ENCODE measurements around the gene UBTF. TPM values are rescaled to one million over a fixed set of nuclear protein-coding genes. Genes with fewer than 3 reads are reported as not detected.

UBTF gene
- total RNA-seq (100 to 1,000 TPM in 2 of 5 donors, 10 to 100 TPM in 3; 35.8 to 198 (median 59.4) TPM), polyA plus RNA-seq (10 to 100 TPM; 25.5 to 28.8 (median 27.4) TPM)
- long read RNA-seq, donor 1, partial matches to known transcripts = 0 of 6 reads
- long read RNA-seq, donor 1, other reads (novel, unspliced or antisense) = 0 of 6 reads
- long read RNA-seq, donor 2, full-length matches to known transcripts = 8 of 20 reads
- long read RNA-seq, donor 2, partial matches to known transcripts = 12 of 20 reads
- long read RNA-seq, donor 2, other reads (novel, unspliced or antisense) = 0 of 20 reads
- long read RNA-seq, donor 3, partial matches to known transcripts = 0 of 1 reads
- long read RNA-seq, donor 3, other reads (novel, unspliced or antisense) = 0 of 1 reads
- long read RNA-seq, donor 4 = 0 reads
- long read RNA-seq, donor 5, full-length matches to known transcripts = 6 of 6 reads
- long read RNA-seq, donor 5, partial matches to known transcripts = 0 of 6 reads
- long read RNA-seq, donor 5, other reads (novel, unspliced or antisense) = 0 of 6 reads
- long read RNA-seq, donor 6, full-length matches to known transcripts = 3 of 20 reads
- long read RNA-seq, donor 6, partial matches to known transcripts = 17 of 20 reads
- long read RNA-seq, donor 6, other reads (novel, unspliced or antisense) = 0 of 20 reads
- long read RNA-seq, donor 7, partial matches to known transcripts = 12 of 15 reads
- long read RNA-seq, donor 7, other reads (novel, unspliced or antisense) = 0 of 15 reads
- long read RNA-seq, donor 8, full-length matches to known transcripts = 2 of 2 reads
- long read RNA-seq, donor 8, partial matches to known transcripts = 0 of 2 reads
- long read RNA-seq, donor 8, other reads (novel, unspliced or antisense) = 0 of 2 reads
- long read RNA-seq, donor 9, partial matches to known transcripts = 0 of 2 reads
- long read RNA-seq, donor 9, other reads (novel, unspliced or antisense) = 0 of 2 reads
- long read RNA-seq, donor 10, partial matches to known transcripts = 0 of 2 reads
- long read RNA-seq, donor 10, other reads (novel, unspliced or antisense) = 0 of 2 reads

DNA sequence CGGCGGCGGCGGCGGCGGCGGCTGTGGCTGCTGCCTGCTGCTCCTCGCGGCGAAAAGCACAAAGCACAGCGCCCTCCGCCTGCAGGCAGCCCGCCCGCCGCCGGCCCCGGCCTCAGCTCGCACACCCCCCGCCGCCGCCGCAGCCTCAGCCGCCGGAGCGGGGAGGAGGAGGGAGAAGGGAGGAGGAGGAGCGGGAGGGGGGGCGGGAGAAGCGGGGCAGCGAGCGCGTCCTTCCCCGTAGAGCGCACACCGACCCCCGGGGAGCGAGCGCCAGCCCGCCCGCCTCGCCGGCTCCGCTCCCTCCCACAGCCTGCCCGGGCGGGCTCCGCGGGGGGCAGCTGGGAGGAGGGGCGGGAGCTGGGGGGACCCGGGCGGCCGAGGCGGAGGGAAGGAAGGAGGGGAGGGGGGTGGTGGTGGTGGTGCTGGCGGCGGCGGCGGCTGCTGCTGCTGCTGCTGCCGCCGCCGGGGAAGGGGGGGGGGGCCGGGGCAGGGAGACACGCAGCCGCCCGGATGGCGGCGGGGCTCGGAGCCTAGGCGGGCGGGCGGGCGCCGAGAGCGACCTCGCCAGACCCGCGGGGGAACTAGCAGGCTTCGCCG, at the start of gene UBTF:
TSS of gene UBTF (minus strand) at position 60 of the 597 bp plus-strand sequence. CDS start 1,446 bp downstream, outside the sequence.
- H3K27ac ChIP-seq = peak within 1 kb of the TSS; percentile 96 to 100 (median 99)
- 0 to 2% (median 0%) methylated on average over 8 to 66 of the region's 76 CpGs; no CpG with 5 or more reads in 1 of the 5 donors for WGBS, 5 donors
- no peaks in the 10 kb centered on the region for H3K27me3 ChIP-seq
- H3K36me3 ChIP-seq = peaks cover 17 to 26% (median 24%) of the 10 kb centered on the region in 4 donors
- H3K9me3 ChIP-seq = no peaks in the 10 kb centered on the region
- intact Hi-C loops (cut with DNase I; ENCODE audit: low total_unique reads) = no loop called here
- peak; percentile 63 to 93 for DNase-seq
- H3K4me3 ChIP-seq = peak within 1 kb of the TSS; percentile 73 to 99 (median 86)
- H3K4me1 ChIP-seq = peaks cover 30 to 68% (median 49%) of the 10 kb centered on the region in 4 donors
- TF ChIP-seq POLR2AphosphoS5 (IDR thresholded peaks at IDR 0.05) (no peak), EP300 (IDR thresholded peaks at IDR 0.05) (no peak), POLR2A (IDR thresholded peaks at IDR 0.05) (no peak)
- TF ChIP-seq, protein P1, sequence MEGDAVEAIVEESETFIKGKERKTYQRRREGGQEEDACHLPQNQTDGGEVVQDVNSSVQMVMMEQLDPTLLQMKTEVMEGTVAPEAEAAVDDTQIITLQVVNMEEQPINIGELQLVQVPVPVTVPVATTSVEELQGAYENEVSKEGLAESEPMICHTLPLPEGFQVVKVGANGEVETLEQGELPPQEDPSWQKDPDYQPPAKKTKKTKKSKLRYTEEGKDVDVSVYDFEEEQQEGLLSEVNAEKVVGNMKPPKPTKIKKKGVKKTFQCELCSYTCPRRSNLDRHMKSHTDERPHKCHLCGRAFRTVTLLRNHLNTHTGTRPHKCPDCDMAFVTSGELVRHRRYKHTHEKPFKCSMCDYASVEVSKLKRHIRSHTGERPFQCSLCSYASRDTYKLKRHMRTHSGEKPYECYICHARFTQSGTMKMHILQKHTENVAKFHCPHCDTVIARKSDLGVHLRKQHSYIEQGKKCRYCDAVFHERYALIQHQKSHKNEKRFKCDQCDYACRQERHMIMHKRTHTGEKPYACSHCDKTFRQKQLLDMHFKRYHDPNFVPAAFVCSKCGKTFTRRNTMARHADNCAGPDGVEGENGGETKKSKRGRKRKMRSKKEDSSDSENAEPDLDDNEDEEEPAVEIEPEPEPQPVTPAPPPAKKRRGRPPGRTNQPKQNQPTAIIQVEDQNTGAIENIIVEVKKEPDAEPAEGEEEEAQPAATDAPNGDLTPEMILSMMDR (IDR thresholded peaks at IDR 0.05) = no peak

GRCh38 chr17:44268709-44269534, 49.4 kb upstream of the UBTF start:
- no peaks in the 10 kb centered on the region for H3K36me3 ChIP-seq
- H3K9me3 ChIP-seq = no peaks in the 10 kb centered on the region
- no peak overlapping the region for H3K4me3 ChIP-seq
- no peak for TF ChIP-seq POLR2A (IDR thresholded peaks at IDR 0.05)
- no peak for TF ChIP-seq EP300 (IDR thresholded peaks at IDR 0.05)
- TF ChIP-seq, protein P1 (IDR thresholded peaks at IDR 0.05) = no peak
- TF ChIP-seq POLR2AphosphoS5 (IDR thresholded peaks at IDR 0.05) = no peak
- no peak for DNase-seq
- peaks cover 0 to 18% (median 0%) of the 10 kb centered on the region in 3 donors for H3K27me3 ChIP-seq
- peaks cover 0 to 12% (median 0%) of the 10 kb centered on the region in 4 donors for H3K4me1 ChIP-seq
- WGBS, 5 donors = 70 to 74% (median 71%) methylated on average over 11 of the region's 11 CpGs
- no peak overlapping the region for H3K27ac ChIP-seq
- intact Hi-C loops (cut with DNase I; ENCODE audit: low total_unique reads) = no loop called here

GRCh38 chr17:44267818-44268490, 48.5 kb upstream of the UBTF start, which contains the start of gene SLC4A1:
Gene SLC4A1, minus strand, starts transcription at chr17:44268135. Its CDS starts 5,269 bp downstream, at chr17:44262866.
- Histone ChIP-seq H3K4me3 (no peak within 1 kb of the TSS), H3K36me3 (no peaks in the 10 kb centered on the region), H3K9me3 (no peaks in the 10 kb centered on the region), H3K4me1 (peaks cover 0 to 12% (median 0%) of the 10 kb centered on the region in 4 donors), H3K27ac (no peak within 1 kb of the TSS), H3K27me3 (peaks cover 0 to 15% (median 0%) of the 10 kb centered on the region in 3 donors)
- WGBS, 5 donors = 69 to 87% (median 71%) methylated on average over 12 to 14 of the region's 14 CpGs
- DNase-seq = no peak
- intact Hi-C loops (cut with DNase I; ENCODE audit: low total_unique reads) = no loop called here
- TF ChIP-seq POLR2A (IDR thresholded peaks at IDR 0.05) (no peak), EP300 (IDR thresholded peaks at IDR 0.05) (no peak), POLR2AphosphoS5 (IDR thresholded peaks at IDR 0.05) (no peak)
- TF ChIP-seq, protein P1 (IDR thresholded peaks at IDR 0.05) = no peak
